Measurements from ENCODE around the gene RPL7A. TPM values are rescaled to one million over a fixed set of nuclear protein-coding genes. Genes with fewer than 3 reads are reported as not detected.
"Not testable (repeated sequence)": the region's sequence is repeated elsewhere in the genome, so short reads cannot be mapped to it uniquely, and the experiment has no call there.

The RPL7A gene
- polyA plus RNA-seq, 2 donors: 2,052 to 3,524 TPM

- Histone ChIP-seq H3K4me3 (ENCODE audit: low read depth in 1 of 2, low read length in 2 of 2) (no peak overlapping the region), H3K27me3 (ENCODE audit: control insufficient read depth in 1 of 2, insufficient read depth in 2 of 2, low read length in 2 of 2) (no peaks in the 10 kb centered on the region), H3K27ac (ENCODE audit: low read depth in 2 of 2, low read length in 1 of 2) (no peak overlapping the region), H3K4me1 (ENCODE audit: control insufficient read depth in 2 of 2, insufficient read depth in 2 of 2, low read length in 1 of 2) (no peaks in the 10 kb centered on the region), H3K9me3 (ENCODE audit: control insufficient read depth in 2 of 2, insufficient read depth in 1 of 2, low read depth in 1 of 2, low read length in 1 of 2) (no peaks in the 10 kb centered on the region), H3K36me3 (ENCODE audit: control insufficient read depth in 2 of 2, insufficient read depth in 2 of 2, low read length in 1 of 2) (peaks cover 14 to 18% of the 10 kb centered on the region in 2 donors)
- 91% methylated on average over 10 of the region's 10 CpGs for WGBS, 2 donors
These were observed 20.1 kb upstream of the RPL7A start for GRCh38 chr9:133327834-133328484.

- H3K9me3 ChIP-seq (ENCODE audit: control insufficient read depth in 2 of 2, insufficient read depth in 1 of 2, low read depth in 1 of 2, low read length in 1 of 2); H3K4me1 ChIP-seq (ENCODE audit: control insufficient read depth in 2 of 2, insufficient read depth in 2 of 2, low read length in 1 of 2); H3K27ac ChIP-seq (ENCODE audit: low read depth in 2 of 2, low read length in 1 of 2); H3K4me3 ChIP-seq (ENCODE audit: low read depth in 1 of 2, low read length in 2 of 2); H3K27me3 ChIP-seq (ENCODE audit: control insufficient read depth in 1 of 2, insufficient read depth in 2 of 2, low read length in 2 of 2): not testable (repeated sequence)
- peaks cover 26 to 32% of the 10 kb centered on the region in 2 donors for H3K36me3 ChIP-seq (ENCODE audit: control insufficient read depth in 2 of 2, insufficient read depth in 2 of 2, low read length in 1 of 2)
- 55 to 57% methylated on average over 21 of the region's 21 CpGs for WGBS, 2 donors
These were observed 18.5 kb upstream of the RPL7A start for GRCh38 chr9:133329306-133330156.

- Histone ChIP-seq H3K4me3 (ENCODE audit: low read depth in 1 of 2, low read length in 2 of 2) (no peak overlapping the region), H3K36me3 (ENCODE audit: control insufficient read depth in 2 of 2, insufficient read depth in 2 of 2, low read length in 1 of 2) (peaks cover 26 to 32% of the 10 kb centered on the region in 2 donors), H3K4me1 (ENCODE audit: control insufficient read depth in 2 of 2, insufficient read depth in 2 of 2, low read length in 1 of 2) (peaks cover 3 to 7% of the 10 kb centered on the region in 2 donors), H3K9me3 (ENCODE audit: control insufficient read depth in 2 of 2, insufficient read depth in 1 of 2, low read depth in 1 of 2, low read length in 1 of 2) (no peaks in the 10 kb centered on the region), H3K27ac (ENCODE audit: low read depth in 2 of 2, low read length in 1 of 2) (no peak overlapping the region), H3K27me3 (ENCODE audit: control insufficient read depth in 1 of 2, insufficient read depth in 2 of 2, low read length in 2 of 2) (no peaks in the 10 kb centered on the region)
- WGBS, 2 donors: 80 to 82% methylated on average over 19 of the region's 19 CpGs
These were observed 16.8 kb upstream of the RPL7A start for GRCh38 chr9:133331221-133331620.

GRCh38 chr9:133331641-133332380, 16.2 kb upstream of the RPL7A start:
- Histone ChIP-seq H3K27me3 (ENCODE audit: control insufficient read depth in 1 of 2, insufficient read depth in 2 of 2, low read length in 2 of 2) (no peaks in the 10 kb centered on the region), H3K4me3 (ENCODE audit: low read depth in 1 of 2, low read length in 2 of 2) (no peak overlapping the region), H3K4me1 (ENCODE audit: control insufficient read depth in 2 of 2, insufficient read depth in 2 of 2, low read length in 1 of 2) (peaks cover 3 to 11% of the 10 kb centered on the region in 2 donors), H3K36me3 (ENCODE audit: control insufficient read depth in 2 of 2, insufficient read depth in 2 of 2, low read length in 1 of 2) (peaks cover 26 to 32% of the 10 kb centered on the region in 2 donors), H3K27ac (ENCODE audit: low read depth in 2 of 2, low read length in 1 of 2) (no peak overlapping the region), H3K9me3 (ENCODE audit: control insufficient read depth in 2 of 2, insufficient read depth in 1 of 2, low read depth in 1 of 2, low read length in 1 of 2) (no peaks in the 10 kb centered on the region)
- whole genome bisulfite sequencing, 2 donors: 95% methylated on average over 55 to 57 of the region's 57 CpGs

- WGBS, 2 donors: 90 to 95% methylated on average over 20 of the region's 20 CpGs
- no peaks in the 10 kb centered on the region for H3K27me3 ChIP-seq (ENCODE audit: control insufficient read depth in 1 of 2, insufficient read depth in 2 of 2, low read length in 2 of 2)
These were observed 15.7 kb upstream of the RPL7A start for GRCh38 chr9:133332381-133332730.

GRCh38 chr9:133333011-133333410, 15.0 kb upstream of the RPL7A start:
- Histone ChIP-seq H3K27ac (ENCODE audit: low read depth in 2 of 2, low read length in 1 of 2) (no peak overlapping the region), H3K4me3 (ENCODE audit: low read depth in 1 of 2, low read length in 2 of 2) (no peak overlapping the region), H3K4me1 (ENCODE audit: control insufficient read depth in 2 of 2, insufficient read depth in 2 of 2, low read length in 1 of 2) (peaks cover 3 to 11% of the 10 kb centered on the region in 2 donors), H3K36me3 (ENCODE audit: control insufficient read depth in 2 of 2, insufficient read depth in 2 of 2, low read length in 1 of 2) (peaks cover 26 to 32% of the 10 kb centered on the region in 2 donors), H3K27me3 (ENCODE audit: control insufficient read depth in 1 of 2, insufficient read depth in 2 of 2, low read length in 2 of 2) (no peaks in the 10 kb centered on the region), H3K9me3 (ENCODE audit: control insufficient read depth in 2 of 2, insufficient read depth in 1 of 2, low read depth in 1 of 2, low read length in 1 of 2) (no peaks in the 10 kb centered on the region)
- WGBS, 2 donors: 92 to 94% methylated on average over 11 of the region's 11 CpGs

More at GRCh38 chr9:133332381-133332730, 15.7 kb upstream of the RPL7A start:
- Histone ChIP-seq H3K4me1 (ENCODE audit: control insufficient read depth in 2 of 2, insufficient read depth in 2 of 2, low read length in 1 of 2) (peaks cover 3 to 11% of the 10 kb centered on the region in 2 donors), H3K36me3 (ENCODE audit: control insufficient read depth in 2 of 2, insufficient read depth in 2 of 2, low read length in 1 of 2) (peaks cover 26 to 32% of the 10 kb centered on the region in 2 donors), H3K9me3 (ENCODE audit: control insufficient read depth in 2 of 2, insufficient read depth in 1 of 2, low read depth in 1 of 2, low read length in 1 of 2) (no peaks in the 10 kb centered on the region), H3K27ac (ENCODE audit: low read depth in 2 of 2, low read length in 1 of 2) (no peak overlapping the region), H3K4me3 (ENCODE audit: low read depth in 1 of 2, low read length in 2 of 2) (no peak overlapping the region)

- peaks cover 3 to 11% of the 10 kb centered on the region in 2 donors for H3K4me1 ChIP-seq (ENCODE audit: control insufficient read depth in 2 of 2, insufficient read depth in 2 of 2, low read length in 1 of 2)
- no peak overlapping the region for H3K27ac ChIP-seq (ENCODE audit: low read depth in 2 of 2, low read length in 1 of 2)
- peaks cover 26 to 32% of the 10 kb centered on the region in 2 donors for H3K36me3 ChIP-seq (ENCODE audit: control insufficient read depth in 2 of 2, insufficient read depth in 2 of 2, low read length in 1 of 2)
- H3K27me3 ChIP-seq (ENCODE audit: control insufficient read depth in 1 of 2, insufficient read depth in 2 of 2, low read length in 2 of 2): no peaks in the 10 kb centered on the region
- no peaks in the 10 kb centered on the region for H3K9me3 ChIP-seq (ENCODE audit: control insufficient read depth in 2 of 2, insufficient read depth in 1 of 2, low read depth in 1 of 2, low read length in 1 of 2)
- H3K4me3 ChIP-seq (ENCODE audit: low read depth in 1 of 2, low read length in 2 of 2): no peak overlapping the region
- WGBS, 2 donors: 86 to 87% methylated on average over 10 of the region's 10 CpGs
These were observed 14.5 kb upstream of the RPL7A start for GRCh38 chr9:133333566-133333965.

- WGBS, 2 donors: 63 to 70% methylated on average over 6 of the region's 6 CpGs
- H3K4me1 ChIP-seq (ENCODE audit: control insufficient read depth in 2 of 2, insufficient read depth in 2 of 2, low read length in 1 of 2): peaks cover 3 to 11% of the 10 kb centered on the region in 2 donors
- H3K36me3 ChIP-seq (ENCODE audit: control insufficient read depth in 2 of 2, insufficient read depth in 2 of 2, low read length in 1 of 2): peaks cover 26 to 32% of the 10 kb centered on the region in 2 donors
- no peak overlapping the region for H3K27ac ChIP-seq (ENCODE audit: low read depth in 2 of 2, low read length in 1 of 2)
- no peaks in the 10 kb centered on the region for H3K9me3 ChIP-seq (ENCODE audit: control insufficient read depth in 2 of 2, insufficient read depth in 1 of 2, low read depth in 1 of 2, low read length in 1 of 2)
- no peaks in the 10 kb centered on the region for H3K27me3 ChIP-seq (ENCODE audit: control insufficient read depth in 1 of 2, insufficient read depth in 2 of 2, low read length in 2 of 2)
- H3K4me3 ChIP-seq (ENCODE audit: low read depth in 1 of 2, low read length in 2 of 2): no peak overlapping the region
These were observed 13.9 kb upstream of the RPL7A start for GRCh38 chr9:133334161-133334560.

- Histone ChIP-seq H3K4me1 (ENCODE audit: control insufficient read depth in 2 of 2, insufficient read depth in 2 of 2, low read length in 1 of 2) (peaks cover 3 to 11% of the 10 kb centered on the region in 2 donors), H3K36me3 (ENCODE audit: control insufficient read depth in 2 of 2, insufficient read depth in 2 of 2, low read length in 1 of 2) (peaks cover 26 to 32% of the 10 kb centered on the region in 2 donors), H3K4me3 (ENCODE audit: low read depth in 1 of 2, low read length in 2 of 2) (peak overlapping the region in 1 of 2 donors; percentile 84)
- H3K27ac ChIP-seq (ENCODE audit: low read depth in 2 of 2, low read length in 1 of 2); H3K27me3 ChIP-seq (ENCODE audit: control insufficient read depth in 1 of 2, insufficient read depth in 2 of 2, low read length in 2 of 2); H3K9me3 ChIP-seq (ENCODE audit: control insufficient read depth in 2 of 2, insufficient read depth in 1 of 2, low read depth in 1 of 2, low read length in 1 of 2): not testable (repeated sequence)
- WGBS, 2 donors: 72 to 74% methylated on average over 11 of the region's 11 CpGs
These were observed 13.1 kb upstream of the RPL7A start for GRCh38 chr9:133334888-133335287.
